Mesenteric fat pad (tissue), 1 donor: ENCODE data around the gene TCTN1. TPM values are rescaled to one million over a fixed set of nuclear protein-coding genes. Genes with fewer than 3 reads are reported as not detected.
"Not testable (repeated sequence)": the region's sequence is repeated elsewhere in the genome, so short reads cannot be mapped to it uniquely, and the experiment has no call there.

Experiments
- DNase-seq: peaks from one replicate; pipeline ENCODE4 v3.0.0-alpha.2; 2020; ENCODE audit warnings: low spot score
- total RNA-seq: library from RNA; stranded (reverse); fragmentation: NEBNext Ultra II Directional; extraction: Animal tissue kit (Norgen Biotek cat#: 25700); gene quantifications from one replicate; pipeline ENCODE4 v1.2.1, GENCODE V29; 2021
- donor health status: DM: yes; HTN: yes; CAD: no.

Gene TCTN1
- total RNA-seq, 1 donor from 2014 or later, result 22.7 TPM

DNA sequence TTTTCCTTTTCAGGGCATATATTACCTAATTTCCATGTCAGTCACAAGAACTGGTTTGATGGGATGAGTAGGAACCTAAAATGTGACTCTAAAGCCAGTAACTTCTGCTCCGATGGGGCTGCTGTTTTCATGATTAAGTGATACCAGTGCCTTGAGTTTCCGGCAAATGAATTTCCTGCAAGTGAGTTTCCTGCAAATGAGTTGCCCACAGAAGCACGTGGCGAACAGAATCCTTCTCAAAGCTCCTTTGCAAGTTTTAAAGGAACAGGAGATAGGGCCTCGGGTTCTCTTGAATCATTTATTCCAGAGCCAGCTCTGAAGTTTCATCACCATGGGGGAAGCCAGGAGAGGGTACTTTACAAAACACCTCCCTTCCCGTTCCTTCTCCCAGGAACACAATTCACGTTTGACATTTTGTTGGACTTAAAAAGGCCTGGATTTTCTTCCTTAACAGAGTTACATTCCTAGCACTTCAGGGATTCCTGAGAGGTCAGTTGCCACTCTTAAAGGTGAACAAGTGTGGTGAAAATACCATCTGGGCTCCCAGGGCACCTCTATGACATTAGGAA, 28.6 kb upstream of the TCTN1 start:
- DNase-seq, result no peak

GRCh38 chr12:110587102-110587501, 26.8 kb upstream of the TCTN1 start:
- not testable (repeated sequence) for DNase-seq

DNA sequence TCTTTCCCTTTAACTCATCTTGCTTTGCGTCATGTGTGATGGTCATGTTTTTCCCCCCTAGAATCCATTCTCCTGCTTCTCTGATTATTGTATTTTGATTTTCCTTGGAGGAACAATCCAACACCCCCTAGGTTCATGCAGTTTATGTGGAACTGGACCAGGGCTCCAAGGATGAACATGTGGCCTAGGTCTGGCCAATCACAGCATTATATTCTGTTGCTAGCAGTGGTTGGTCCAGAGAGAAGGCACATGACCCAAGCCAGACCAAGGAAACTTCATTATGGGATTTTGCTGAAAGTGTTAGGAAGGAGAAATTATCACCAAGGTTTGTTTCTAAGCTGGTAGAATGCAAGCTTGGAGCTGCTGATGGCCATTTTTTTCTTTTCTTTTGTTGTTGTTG, 23.9 kb upstream of the TCTN1 start:
- DNase-seq, result no peak

DNA sequence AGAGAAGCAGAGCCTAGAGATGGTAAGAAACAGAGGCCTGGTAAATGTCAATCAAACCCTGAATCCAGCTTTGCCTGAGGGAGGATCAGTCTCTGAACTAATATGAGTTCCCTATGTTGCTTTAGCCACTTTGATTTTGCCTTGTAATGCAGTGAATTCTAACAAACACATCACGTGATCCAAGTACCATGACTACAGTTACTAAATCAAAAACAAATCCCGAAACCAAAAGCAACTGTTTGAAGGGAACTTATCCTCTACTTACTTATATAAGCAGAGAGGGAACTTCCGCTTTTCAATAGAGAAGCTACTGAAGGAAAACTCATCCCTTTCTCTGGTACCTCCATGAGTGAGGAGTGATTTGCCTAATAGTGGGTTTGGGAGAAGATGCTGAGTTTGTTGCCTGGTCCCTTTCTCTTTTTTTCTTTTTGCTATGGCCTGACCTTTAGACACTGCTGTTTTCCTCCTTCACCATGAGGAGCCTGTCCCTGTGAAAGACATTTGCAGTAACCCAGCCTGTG, 23.1 kb upstream of the TCTN1 start:
- no peak for DNase-seq

DNA sequence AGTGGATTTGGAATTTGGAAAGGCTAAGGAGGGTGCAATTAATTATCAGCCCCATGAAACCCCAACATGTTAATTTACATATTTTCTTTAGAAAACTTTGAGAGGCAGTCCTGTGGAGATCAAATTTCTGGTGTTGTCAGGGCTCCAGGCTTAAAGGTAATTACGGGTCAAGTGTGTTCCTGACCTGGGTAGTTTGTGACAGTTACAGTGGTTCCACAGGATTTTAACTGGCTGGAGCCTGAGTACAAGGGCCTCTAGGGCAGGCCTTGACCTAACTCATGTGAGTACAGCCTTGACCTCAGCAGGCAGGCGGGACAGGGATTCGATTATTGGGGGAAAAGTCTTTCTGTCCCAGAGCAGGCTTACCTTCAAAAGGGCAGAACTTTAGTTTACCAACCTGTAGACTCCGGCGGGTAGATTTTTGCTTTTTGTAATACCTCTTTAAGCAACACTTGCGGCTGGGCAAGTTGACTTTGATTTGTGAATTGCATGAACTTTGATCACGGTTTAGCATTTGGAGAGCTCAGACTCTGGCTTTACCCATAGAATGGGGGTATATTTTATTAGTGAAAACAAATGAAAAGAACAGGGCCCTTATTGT, 22.4 kb upstream of the TCTN1 start:
- DNase-seq, result no peak

DNA sequence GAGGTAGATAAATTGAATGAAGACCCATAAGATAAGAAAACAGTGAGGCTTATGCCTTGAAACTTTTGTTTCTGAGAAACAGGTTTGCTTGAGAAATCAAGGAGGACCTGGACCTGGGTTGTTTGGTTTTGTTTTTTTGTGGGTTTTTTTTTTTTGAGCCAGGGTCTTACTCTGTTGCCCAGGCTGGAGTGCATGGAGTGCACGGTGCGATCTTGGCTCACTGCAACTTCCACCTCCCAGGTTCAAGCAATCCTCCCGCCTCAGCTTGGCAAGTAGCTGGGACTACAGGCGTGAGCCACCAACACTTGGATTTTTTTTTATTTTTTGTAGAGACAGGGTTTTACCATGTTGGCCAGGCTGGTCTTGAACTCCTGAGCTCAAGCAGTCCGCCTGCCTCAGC, 21.9 kb upstream of the TCTN1 start:
- no peak for DNase-seq

- DNase-seq, result not testable (repeated sequence)
Observed at GRCh38 chr12:110592919-110593318, 21.0 kb upstream of the TCTN1 start.

DNA sequence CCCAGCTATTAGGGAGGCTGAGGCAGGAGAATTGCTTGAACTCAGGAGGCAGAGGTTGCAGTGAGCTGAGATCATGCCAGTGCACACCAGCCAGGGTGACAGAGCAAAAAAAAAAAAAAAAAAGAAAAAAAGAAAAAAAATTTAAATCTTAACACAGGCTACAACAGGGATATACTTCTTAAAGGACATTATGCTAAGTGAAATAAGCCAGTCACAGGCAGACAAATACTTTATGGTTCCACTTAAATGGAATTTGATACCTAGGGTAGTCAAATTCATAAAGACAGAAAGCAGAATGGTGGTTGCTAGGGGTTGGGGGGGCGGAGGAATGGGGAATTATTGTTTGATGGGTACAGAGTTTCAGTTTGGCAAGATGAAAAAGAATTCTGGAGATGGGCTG, 16.0 kb upstream of the TCTN1 start:
- no peak for DNase-seq

DNA sequence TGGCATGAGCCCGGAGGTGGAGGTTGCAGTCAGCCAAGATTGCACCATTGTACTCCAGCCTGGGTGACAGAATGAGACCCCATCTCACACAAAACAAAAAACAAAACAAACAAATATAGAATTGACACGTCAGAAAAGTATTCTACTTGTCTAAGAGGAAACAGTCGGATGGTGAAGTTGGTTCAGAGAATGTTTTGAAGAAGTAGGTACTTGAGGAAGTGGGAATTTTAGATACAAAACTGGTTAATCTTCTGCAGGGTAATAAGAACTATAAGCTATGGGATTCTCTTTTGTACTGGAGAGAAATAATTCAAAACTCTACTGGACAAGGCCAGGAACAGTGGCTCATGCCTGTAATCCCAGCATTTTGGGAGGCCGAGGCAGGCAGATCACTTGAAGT, 14.6 kb upstream of the TCTN1 start:
- no peak for DNase-seq

DNA sequence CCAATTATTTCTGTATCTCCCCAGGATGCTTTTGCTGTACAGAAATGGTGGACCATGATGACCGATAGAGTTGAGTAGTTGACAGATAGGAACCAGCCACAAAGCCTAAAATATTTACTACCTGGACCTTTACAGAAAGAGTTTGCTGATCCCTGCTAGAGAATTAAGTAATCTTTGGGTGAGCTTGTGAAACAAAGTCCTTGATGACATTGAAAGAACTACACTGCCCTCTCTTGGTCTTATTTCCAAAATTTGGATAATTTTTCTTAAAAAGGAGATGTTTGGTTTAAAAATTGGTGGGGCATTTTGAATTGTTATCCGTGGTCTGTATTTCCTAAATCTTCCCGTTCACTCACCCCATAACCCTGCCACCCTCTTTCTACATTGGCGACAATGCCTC, 13.7 kb upstream of the TCTN1 start:
- DNase-seq, result no peak

GRCh38 chr12:110602085-110602814, 11.7 kb upstream of the TCTN1 start:
- not testable (repeated sequence) for DNase-seq

DNA sequence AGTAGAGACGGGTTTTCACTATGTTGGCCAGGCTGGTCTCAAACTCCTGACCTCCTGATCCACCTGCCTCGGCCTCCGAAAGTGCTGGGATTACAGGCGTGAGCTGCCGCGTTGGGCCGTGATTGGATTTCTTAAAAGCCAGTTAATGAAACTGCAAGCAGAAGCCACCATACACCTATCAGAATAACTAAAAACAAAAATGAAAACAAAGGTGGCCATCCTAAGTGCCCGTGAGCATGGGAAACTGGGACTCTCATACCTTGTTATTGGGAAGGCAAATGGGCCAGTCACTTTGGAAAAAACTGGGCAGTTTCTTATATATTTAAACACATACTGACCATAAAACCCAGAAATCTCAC, 7.7 kb upstream of the TCTN1 start:
- peak; percentile 12 for DNase-seq

GRCh38 chr12:110613071-110613770, 708 bp upstream of the TCTN1 start:
- no peak for DNase-seq

DNA sequence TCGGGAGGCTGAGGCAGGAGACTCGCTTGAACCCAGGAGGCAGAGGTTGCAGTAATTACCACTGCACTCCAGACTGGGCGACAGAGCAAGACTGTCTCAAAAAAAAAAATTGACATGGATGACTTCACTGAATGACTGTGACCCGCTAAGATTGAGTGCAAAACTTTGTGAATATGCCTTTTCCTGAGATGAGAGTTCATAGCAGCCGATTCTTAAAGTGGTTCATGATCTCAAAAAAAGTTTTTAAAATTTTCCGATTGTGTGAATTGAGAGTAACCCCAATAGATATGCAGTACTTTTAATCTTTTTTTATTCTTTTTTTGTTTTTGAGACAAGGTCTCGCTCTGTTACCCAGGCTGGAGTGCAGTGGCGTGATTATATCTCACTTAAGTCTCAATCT, 1.2 kb downstream of the TCTN1 start:
- no peak for DNase-seq

DNA sequence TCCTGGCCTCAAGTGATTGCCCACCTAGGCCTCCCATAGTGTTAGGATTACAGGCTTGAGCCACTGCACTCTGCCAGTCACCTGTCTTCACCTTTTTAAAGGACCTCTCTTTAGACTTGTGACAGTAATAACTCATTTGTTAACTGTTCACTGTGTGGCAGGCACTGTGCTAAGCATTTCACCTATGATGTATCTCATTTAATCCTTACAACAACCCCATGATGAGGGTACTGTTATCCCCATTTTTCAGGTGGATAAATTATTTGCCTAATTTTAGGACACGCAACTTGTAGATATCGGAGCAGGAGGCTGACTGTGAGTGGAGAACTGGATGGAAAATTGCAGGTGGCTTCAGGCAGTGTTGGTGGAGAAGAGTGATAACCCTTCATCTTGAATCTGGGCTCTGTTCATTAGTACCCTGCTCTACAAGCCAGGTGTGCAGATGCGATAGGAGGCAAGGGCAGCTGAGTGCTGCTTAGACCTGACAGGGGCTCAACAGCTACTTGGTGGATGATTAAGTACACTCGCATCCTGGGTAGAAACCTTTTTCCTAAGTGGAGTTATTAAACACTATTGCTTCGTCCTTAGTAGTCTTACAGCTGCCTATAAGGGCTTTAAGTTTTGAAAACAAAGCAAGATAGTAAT, 2.7 kb downstream of the TCTN1 start:
- no peak for DNase-seq

DNA sequence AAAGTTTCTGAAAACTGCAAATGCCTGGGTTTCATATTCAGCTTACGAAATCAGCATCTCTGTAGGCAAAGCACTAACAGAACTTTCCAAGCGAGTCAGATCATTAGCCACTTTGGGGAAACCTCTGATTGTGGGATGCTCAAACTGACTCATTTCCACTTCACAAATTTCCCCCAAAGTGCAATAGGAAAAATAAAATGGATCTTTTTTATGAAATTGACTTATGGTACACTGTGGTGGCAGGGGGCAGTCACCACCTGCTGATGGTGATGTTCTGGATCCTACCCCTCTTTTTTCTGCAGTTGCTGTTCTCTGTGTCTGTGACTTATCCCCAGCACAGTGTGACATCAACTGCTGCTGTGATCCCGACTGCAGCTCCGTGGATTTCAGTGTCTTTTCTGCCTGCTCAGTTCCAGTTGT, 5.6 kb downstream of the TCTN1 start:
- DNase-seq, result no peak

- no peak for DNase-seq
Observed at GRCh38 chr12:110622582-110622981, 8.7 kb downstream of the TCTN1 start.

DNA sequence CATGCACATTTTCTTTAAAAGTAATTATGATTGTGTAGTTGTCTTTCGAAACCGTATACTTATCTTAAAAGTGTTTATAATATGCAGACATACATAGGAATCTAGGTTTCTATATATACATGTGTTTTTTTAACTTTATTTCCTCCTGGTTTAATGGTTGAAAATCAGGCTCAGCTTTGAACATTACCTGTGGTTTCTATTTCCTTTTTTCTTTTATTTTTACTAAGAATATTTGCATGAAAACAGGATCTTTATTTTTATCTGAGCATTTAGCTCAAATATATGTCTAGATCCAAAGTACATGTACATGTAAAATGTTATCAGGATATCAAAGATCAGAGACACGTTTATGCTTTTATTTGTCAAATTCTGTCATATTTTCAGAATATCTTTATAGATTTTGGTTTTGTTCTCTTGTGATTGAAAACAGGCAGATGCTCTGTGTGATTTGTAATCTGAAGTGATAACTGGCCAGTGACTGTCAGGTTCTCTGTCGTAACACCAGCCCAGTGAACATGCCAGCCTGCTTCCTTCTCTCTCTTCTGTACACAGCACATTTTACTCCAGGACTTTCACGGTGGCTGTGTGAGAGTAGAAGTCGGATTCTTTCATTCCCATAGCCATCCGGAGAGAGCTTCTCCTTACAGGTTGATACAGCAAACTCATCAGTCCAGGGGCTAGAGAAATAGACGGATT, 13.7 kb downstream of the TCTN1 start:
- no peak for DNase-seq

DNA sequence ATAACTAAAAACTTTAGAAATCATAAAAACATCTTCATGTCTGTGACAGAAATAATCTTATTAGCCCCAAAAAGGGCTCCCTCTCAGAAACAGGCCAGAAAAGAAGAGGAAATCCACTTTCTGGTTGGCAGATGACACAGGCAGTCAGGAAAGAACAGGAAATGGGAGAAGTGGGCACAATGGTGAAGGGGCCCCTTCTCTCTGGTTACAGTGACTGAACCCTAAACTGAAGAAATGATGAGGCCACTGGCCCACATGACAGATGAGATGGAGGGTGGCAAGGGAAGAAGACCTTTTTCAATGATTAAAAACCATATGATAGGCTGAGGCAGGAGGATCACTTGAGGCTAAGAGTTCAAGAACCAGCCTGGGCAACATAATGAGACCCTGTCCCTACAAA, 21.1 kb downstream of the TCTN1 start:
- DNase-seq, result no peak

- no peak for DNase-seq
Observed at GRCh38 chr12:110636516-110636915, 22.6 kb downstream of the TCTN1 start.

GRCh38 chr12:110637869-110638441, 24.0 kb downstream of the TCTN1 start:
- DNase-seq, result no peak
